Neural cell (in vitro differentiated cells): ENCODE results near the gene CDH4. TPM values are rescaled to one million over a fixed set of nuclear protein-coding genes. Genes with fewer than 3 reads are reported as not detected.

Source experiments
- H2AFZ ChIP-seq: fragments of 200-600, 300-800 bp; sonication (generic), shearing (Covaris generic); 2 replicates; pipeline ENCODE4 v1.6.0; 2014; ENCODE audit warnings: low read depth, mild to moderate bottlenecking, antibody characterized with exemption, low read length, moderate library complexity
- H3F3A ChIP-seq: fragments of 200-600 bp; shearing (Covaris generic); 2 replicates; pipeline ENCODE4 v1.6.1; 2016; ENCODE audit warnings: mild to moderate bottlenecking, moderate library complexity, mixed read lengths, antibody characterized with exemption, low read length; ENCODE audit not compliant: insufficient read depth, poor library complexity, severe bottlenecking
- H3K27ac ChIP-seq: fragments of 200-600, 300-800 bp; sonication (generic), shearing (Covaris generic); 2 replicates; pipeline ENCODE4 v1.5.1; 2014; ENCODE audit warnings: mild to moderate bottlenecking, low read length, moderate library complexity
- H3K27me3 ChIP-seq: fragments of 300-800, 200-600 bp; sonication (generic), shearing (Covaris generic); 2 replicates; pipeline ENCODE4 v1.6.0; 2014; ENCODE audit warnings: mild to moderate bottlenecking, low read depth, low read length, moderate library complexity; ENCODE audit not compliant: insufficient read depth
- H3K36me3 ChIP-seq: fragments of 300-800, 200-600 bp; sonication (generic), shearing (Covaris generic); 2 replicates; pipeline ENCODE4 v1.5.1; 2014; ENCODE audit warnings: mild to moderate bottlenecking, antibody characterized with exemption, low read length, moderate library complexity; ENCODE audit not compliant: insufficient read depth
- H3K4me2 ChIP-seq: fragments of 300-800, 200-600 bp; sonication (generic), shearing (Covaris generic); 2 replicates; pipeline ENCODE4 v1.6.0; 2014; ENCODE audit warnings: mild to moderate bottlenecking, low read length
- H3K4me3 ChIP-seq: fragments of 300-800, 200-600 bp; sonication (generic), shearing (Covaris generic); 2 replicates; pipeline ENCODE4 v1.5.1; 2014; ENCODE audit warnings: mild to moderate bottlenecking, low read length, moderate library complexity
- H3K79me2 ChIP-seq: fragments of 200-600 bp; shearing (Covaris generic); replicated peaks from 2 replicates; pipeline ENCODE4 v1.6.0; 2014; ENCODE audit warnings: mild to moderate bottlenecking, low read length, moderate library complexity; ENCODE audit not compliant: insufficient read depth
- H3K9ac ChIP-seq: fragments of 300-800, 200-600 bp; sonication (generic), shearing (Covaris generic); 2 replicates; pipeline ENCODE4 v1.6.1; 2016; ENCODE audit warnings: mild to moderate bottlenecking, low read length, mixed read lengths
- H3K9me2 ChIP-seq: fragments of 200-600 bp; shearing (Covaris generic); 2 replicates; pipeline ENCODE4 v1.6.1; 2016; ENCODE audit warnings: mild to moderate bottlenecking, low read length, mixed read lengths; ENCODE audit not compliant: insufficient read depth
- H3K9me3 ChIP-seq: fragments of 200-600, 300-800 bp; sonication (generic), shearing (Covaris generic); 2 replicates; pipeline ENCODE4 v1.6.1; 2016; ENCODE audit warnings: mild to moderate bottlenecking, mixed run types, low read length, moderate library complexity, mixed read lengths
- H4K20me1 ChIP-seq: fragments of 200-600 bp; shearing (Covaris generic); 2 replicates; pipeline ENCODE4 v1.6.1; 2016; ENCODE audit warnings: mild to moderate bottlenecking, mixed run types; ENCODE audit not compliant: insufficient read depth
- CTCF ChIP-seq: fragments of 450-650 bp; IDR thresholded peaks from 2 replicates; pipeline ENCODE4 v1.5.1; 2014; ENCODE audit warnings: antibody characterized with exemption, mild to moderate bottlenecking, moderate library complexity; ENCODE audit not compliant: poor library complexity, severe bottlenecking
- EP300 ChIP-seq: fragments of 450-650 bp; conservative IDR thresholded peaks from 2 replicates; pipeline ENCODE4 v1.6.1; 2014; ENCODE audit warnings: antibody characterized with exemption, mild to moderate bottlenecking, moderate library complexity; ENCODE audit not compliant: poor library complexity, severe bottlenecking
- EZH2 ChIP-seq: fragments of 200-600, 300-800 bp; shearing (Covaris generic), sonication (generic); IDR thresholded peaks from 2 replicates; pipeline ENCODE4 v1.6.1; 2014; ENCODE audit warnings: antibody characterized with exemption, low read length, borderline replicate concordance, mild to moderate bottlenecking; ENCODE audit not compliant: insufficient read depth, poor library complexity, severe bottlenecking
- MXI1 ChIP-seq: fragments of 450-650 bp; conservative IDR thresholded peaks from 2 replicates; pipeline ENCODE4 v1.6.1; 2014; ENCODE audit warnings: antibody characterized with exemption, mild to moderate bottlenecking; ENCODE audit not compliant: poor library complexity, severe bottlenecking
- POLR2AphosphoS5 ChIP-seq: IDR thresholded peaks from 2 replicates; pipeline ENCODE4 v1.6.1; 2012
- RAD21 ChIP-seq: fragments of 450-650 bp; conservative IDR thresholded peaks from 2 replicates; pipeline ENCODE4 v1.6.1; 2014; ENCODE audit warnings: antibody characterized with exemption, mild to moderate bottlenecking, moderate library complexity
- REST ChIP-seq: IDR thresholded peaks from 2 replicates; pipeline ENCODE4 v1.6.1; 2012; ENCODE audit warnings: borderline replicate concordance
- SMC3 ChIP-seq: fragments of 450-650 bp; conservative IDR thresholded peaks from 2 replicates; pipeline ENCODE4 v1.6.1; 2014; ENCODE audit warnings: antibody characterized with exemption, mild to moderate bottlenecking, moderate library complexity; ENCODE audit not compliant: poor library complexity
- TAF1 ChIP-seq: IDR thresholded peaks from 2 replicates; pipeline ENCODE4 v1.6.1; 2012; ENCODE audit warnings: low read depth
- polyA plus RNA-seq: library from polyadenylated mRNA; depleted of rRNA; stranded (reverse); fragments of >200 nt; gene quantifications from 2 replicates; pipeline ENCODE4 v1.2.3, GENCODE V29; 2014

The CDH4 gene
- polyA plus RNA-seq, 1 donor from 2014 or later, result 24.6 TPM

GRCh38 chr20:61862881-61863280 is 610.8 kb downstream of the CDH4 start:
- Histone ChIP-seq H3K79me2 (no peaks in the 10 kb centered on the region), H4K20me1 (no peaks in the 10 kb centered on the region), H3K27me3 (no peaks in the 10 kb centered on the region), H3F3A (no peaks in the 10 kb centered on the region), H3K9me3 (no peaks in the 10 kb centered on the region), H3K4me2 (no peak overlapping the region), H3K4me3 (no peak overlapping the region), H3K36me3 (no peaks in the 10 kb centered on the region), H3K9me2 (no peaks in the 10 kb centered on the region), H3K27ac (no peak overlapping the region), H2AFZ (no peak overlapping the region), H3K9ac (no peak overlapping the region)
- TF ChIP-seq CTCF (no peak), RAD21 (no peak), EP300 (no peak), MXI1 (no peak), TAF1 (no peak), POLR2AphosphoS5 (no peak), REST (no peak), SMC3 (no peak), EZH2 (no peak)

GRCh38 chr20:61864481-61864880 is 612.4 kb downstream of the CDH4 start:
- Histone ChIP-seq H3F3A (no peaks in the 10 kb centered on the region), H4K20me1 (no peaks in the 10 kb centered on the region), H3K79me2 (no peaks in the 10 kb centered on the region), H3K9me2 (no peaks in the 10 kb centered on the region), H3K4me3 (no peak overlapping the region), H3K4me2 (no peak overlapping the region), H2AFZ (no peak overlapping the region), H3K27ac (no peak overlapping the region), H3K9me3 (no peaks in the 10 kb centered on the region), H3K36me3 (no peaks in the 10 kb centered on the region), H3K27me3 (no peaks in the 10 kb centered on the region), H3K9ac (no peak overlapping the region)
- no peak for TF ChIP-seq SMC3
- no peak for TF ChIP-seq EP300
- TF ChIP-seq EZH2, result no peak
- no peak for TF ChIP-seq TAF1
- TF ChIP-seq REST, result no peak
- no peak for TF ChIP-seq MXI1
